LoVo (cell line): ENCODE results near the gene CALM1.

Experiments used
- DNase-seq: peaks from one replicate; pipeline ENCODE4 v3.0.0-alpha.2; 2016; ENCODE audit warnings: low spot score

CALM1 gene

DNA sequence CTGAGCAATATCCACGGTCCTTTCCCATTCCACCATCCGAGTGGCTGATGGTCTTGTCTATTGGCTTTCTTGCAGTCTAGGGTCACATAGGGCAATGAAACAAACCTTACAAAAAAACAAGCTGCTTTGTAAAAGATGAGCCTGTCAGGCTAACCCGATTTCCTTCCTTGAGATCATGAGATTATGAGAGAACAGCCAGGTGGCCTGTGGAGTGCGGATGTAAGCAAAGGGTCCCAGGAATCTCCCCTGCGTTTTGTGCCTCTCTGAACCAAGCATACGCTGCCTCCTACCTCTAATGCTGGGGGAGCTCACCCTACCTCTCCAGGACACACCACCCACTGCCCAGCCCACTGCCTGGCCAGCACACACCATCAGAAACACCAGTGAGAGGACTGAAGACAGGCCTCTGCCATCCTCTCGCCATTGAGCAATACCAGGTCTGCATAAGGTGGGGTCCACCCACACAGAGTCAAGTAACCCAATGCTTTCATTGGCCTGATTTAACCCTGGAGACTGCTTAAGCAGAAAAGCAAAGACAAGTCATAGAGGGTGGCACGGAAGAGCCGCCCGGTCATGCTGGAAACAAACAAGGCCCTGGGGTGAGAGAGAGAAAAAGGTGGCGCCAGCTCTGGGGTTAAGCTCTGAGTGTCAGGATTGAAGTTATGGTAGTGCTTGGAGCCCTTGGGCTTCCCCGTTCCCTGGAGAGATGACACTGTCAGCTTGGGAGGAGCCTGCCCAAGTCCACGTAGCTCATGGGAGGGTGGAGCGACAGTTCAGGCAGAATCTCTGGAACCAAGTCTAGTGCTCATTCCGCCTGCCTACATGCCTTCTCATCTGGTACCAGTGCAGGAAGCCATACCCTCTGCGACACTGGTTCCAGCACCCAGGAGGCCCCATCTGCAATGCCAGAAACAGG lies 46.6 kb downstream of the CALM1 start:
- DNase-seq, result no peak

DNA sequence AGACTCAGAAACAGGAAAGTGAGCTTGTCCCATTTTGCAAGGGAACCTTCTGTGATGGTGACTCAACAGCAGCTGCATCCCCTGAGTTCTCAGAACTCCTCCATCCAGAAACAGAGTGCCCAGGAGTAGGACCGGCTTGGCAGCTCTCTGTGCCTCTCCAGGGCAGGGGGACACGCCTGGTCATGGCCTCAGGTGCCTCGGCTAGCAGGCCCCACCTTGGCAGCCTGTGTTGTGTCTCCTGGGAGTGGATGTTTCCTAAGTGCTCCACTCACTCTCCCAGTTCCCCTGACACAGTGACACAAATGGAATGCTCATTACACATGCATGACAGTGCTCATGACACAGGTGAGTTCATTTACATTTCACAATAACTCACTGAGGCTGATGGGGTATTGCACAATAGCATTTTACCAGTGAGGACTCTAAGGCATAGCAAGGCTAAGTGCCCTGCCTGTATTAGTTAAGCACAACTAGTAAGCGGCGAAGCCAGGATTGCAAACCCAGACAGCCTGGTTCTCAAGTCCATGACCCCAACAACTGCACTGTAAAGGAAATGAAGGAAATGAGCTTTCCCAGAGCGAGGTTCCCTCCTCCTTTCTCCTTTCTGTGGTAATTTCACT lies 47.4 kb downstream of the CALM1 start:
- no peak for DNase-seq

DNA sequence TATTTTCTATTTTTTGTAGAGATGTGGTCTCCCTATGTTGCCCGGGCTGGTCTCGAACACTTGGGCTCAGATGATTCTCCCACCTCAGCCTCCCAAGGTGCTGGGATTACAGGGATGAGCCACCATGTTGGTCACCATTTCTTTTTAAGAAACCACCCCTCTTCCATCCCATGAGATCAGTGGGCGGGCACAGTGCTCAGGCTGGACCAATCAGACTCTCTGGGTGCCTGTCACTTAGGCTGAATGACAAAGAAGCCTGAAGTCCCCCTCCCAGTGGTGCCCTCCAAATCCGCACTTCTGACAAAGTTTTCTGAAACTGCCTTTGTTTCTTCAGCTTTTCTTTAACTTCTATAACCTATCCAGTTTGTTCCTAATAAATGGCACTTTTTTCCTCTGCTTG lies 48.2 kb downstream of the CALM1 start:
- DNase-seq, result no peak

DNA sequence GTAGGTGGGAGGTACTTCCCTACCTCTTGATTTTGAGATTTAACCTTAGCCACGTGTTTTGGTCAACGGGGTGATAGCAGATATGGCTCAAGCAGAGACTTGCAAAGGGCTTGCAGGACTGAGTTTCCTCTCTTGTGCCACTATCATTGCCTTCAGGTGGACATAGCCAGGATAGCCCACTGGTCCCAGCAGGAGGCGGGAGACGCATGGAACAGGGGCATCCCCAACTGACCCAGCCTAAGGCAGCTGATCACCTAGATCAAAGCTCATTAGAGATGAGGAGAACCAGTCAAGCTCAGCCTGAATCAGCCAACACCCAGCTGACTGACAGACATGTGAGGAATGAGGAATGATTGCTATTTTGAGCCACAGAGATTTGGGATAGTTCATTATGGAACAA lies 49.6 kb downstream of the CALM1 start:
- no peak for DNase-seq

DNA sequence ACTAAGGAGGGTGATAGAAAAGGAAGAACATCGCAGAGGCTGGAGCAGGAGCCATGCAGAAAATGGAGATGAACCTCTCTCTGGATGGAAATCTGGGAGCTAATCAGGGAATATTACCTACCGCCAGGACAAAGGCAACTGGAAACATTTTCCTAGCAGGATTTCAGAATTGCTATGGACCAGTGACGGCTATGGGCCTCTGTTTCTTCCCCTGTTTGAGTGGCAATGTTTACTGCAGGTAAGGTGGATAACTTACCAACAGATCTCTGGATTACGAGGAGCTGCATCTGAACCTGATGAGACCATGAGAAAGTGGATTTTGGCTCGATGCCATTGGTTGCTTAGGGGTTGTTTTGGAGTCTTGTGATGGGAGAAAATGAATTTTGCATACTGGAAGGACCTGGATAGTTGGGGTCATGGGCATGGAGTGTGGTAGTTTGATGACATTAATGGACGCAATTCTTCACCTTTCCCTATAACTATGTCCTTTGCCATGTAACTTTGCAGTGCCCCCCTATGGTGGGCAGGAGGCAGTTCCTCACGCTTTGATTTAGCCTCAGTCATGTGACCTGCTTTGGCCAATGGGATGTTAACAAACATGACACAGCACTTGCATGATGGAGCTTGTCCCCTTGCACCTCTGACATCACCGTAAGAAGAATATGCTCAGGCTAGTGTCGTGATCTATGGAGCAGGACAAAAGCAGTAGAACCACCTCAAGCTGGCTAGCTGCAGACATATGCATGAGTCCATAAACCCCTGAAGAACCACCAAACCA lies 51.1 kb downstream of the CALM1 start:
- DNase-seq, result no peak

DNA sequence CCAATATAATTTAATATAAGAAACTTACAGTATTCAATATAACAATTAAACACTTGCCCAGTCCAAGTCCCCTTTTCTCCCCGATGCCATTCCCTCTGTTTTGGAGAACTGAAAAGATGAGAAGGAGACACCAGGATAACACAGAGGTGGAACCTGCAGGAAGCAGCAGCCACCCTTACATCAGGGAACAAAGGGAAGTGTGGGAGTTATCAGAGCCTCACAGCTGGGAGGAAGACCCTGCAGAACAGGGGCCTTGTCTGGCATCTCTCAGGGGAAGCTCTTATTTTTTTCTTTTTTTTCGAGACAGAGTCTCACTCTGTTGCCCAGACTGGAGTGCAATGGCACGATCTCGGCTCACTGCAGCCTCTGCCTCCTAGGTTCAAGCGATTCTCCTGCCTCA lies 52.6 kb downstream of the CALM1 start:
- DNase-seq, result no peak

DNA sequence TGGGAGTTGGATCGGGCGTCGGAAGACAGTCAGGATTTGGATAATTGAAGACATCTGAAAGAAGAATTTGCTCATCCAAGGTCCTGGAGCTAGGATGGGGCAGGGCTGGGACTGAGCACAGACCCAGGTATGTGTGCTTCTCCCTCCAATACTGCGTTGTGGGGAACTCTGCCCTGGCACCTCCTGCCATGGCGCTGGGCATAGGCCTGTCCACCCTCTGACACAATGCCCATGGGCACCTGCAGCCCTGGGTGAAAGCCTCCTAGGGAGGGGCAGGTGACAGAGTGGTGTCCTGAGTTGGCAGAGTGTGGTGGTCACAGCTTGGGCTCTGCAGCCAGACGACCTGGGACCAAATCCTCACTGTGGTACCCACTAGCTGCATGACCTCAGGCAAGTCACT lies 53.3 kb downstream of the CALM1 start:
- DNase-seq, result no peak

DNA sequence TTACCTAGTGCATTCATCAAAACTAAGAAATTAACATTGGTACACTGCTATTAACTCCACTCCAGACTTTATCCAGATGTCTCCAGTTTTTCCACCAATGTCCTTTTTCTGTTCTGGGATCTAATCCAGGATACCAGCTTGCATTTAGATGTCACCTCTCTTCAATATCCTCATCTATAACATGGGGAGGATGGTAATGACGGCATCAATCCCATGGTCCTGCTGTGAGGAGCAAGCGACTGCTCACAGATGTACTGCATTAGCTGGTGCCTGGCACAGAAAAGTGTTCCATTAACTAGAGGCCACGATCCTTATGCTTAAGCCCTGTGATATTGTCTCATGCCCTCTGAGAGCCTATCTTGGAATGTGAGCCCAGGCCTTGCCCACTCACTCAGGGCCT lies 53.8 kb downstream of the CALM1 start:
- no peak for DNase-seq

DNA sequence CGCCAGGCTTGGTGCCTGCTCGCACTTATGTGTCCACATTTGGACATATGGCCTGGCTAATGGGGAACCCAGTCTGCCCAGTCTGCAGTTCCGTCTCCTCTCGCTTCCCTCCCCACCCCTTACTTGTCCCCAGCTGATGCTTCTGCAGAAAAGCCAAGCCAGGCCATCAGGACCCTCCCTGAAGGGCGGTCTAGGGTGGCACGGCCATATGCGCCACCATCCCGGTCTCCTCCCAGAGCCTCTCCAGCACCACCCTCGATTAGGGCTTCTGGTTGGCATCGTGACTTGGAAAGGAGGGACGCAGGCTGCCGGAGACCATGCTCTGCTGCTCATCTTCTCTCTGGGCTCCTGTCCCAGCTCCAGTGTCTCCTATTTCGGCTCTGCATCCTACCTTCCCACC lies 54.6 kb downstream of the CALM1 start:
- no peak for DNase-seq

DNA sequence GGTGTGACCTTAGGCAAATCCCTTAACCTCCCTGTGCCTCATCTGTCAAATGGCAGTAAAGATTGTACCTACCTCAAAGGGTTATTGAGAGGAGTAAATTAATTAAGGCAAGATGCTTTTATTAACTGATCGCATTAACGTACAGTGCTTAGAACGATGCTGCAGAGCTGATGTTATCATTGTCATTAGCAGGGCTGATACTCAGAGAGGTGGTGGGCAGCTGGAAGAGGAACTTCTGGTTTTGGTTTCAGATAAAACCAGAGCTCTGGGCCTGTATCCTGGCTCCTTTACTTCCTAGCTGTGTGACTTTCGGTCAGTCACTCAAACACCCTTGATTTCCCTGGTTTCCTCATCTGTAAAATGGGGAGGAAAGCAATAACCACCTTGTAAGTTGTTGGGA lies 55.1 kb downstream of the CALM1 start:
- DNase-seq, result no peak

DNA sequence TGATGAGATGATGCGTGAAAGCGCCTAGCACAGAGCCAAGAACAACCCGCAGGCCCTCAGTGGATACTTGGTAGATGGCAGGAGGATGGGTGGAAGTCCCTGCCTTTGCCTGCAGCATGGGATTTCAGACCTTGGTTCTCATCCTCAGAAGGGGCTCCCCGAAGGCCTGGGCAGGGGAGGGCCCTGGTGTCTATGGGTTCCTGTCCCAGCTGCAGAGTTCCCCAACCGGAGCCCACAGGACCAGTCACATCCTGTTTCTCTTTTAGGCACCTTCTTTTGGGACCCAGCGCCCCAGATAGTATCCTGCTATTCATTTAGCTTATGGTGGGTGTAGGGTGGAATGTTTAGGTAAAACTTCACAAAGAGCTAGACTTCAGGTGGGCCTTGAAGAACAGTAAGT lies 55.5 kb downstream of the CALM1 start:
- no peak for DNase-seq

DNA sequence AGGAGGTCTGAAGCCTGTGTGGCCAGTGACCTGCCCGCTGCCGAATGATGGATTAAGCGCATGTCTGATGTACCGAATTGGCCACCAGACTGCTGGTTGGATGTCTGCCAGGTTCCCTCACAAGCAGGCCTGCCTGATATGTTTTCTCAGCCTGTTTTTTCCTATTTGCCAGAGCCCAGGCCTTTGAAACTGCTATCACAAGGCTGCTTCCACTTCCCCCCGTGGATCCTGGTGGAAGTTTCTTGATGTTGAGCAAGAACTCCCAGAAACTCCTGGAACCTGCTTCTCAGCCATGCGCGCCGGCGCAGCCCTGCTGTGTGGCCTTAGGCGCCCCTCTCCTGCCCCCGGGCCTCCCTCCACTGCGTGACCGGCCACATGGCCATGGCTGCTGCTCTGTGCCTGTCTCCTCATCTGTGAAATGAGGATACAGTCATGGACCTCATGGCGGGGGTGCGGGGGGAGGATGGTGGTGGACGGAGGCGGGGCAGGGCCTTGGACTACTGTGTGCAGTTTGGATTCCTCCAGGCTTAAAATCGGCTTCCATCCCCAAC lies 56.6 kb downstream of the CALM1 start:
- no peak for DNase-seq

DNA sequence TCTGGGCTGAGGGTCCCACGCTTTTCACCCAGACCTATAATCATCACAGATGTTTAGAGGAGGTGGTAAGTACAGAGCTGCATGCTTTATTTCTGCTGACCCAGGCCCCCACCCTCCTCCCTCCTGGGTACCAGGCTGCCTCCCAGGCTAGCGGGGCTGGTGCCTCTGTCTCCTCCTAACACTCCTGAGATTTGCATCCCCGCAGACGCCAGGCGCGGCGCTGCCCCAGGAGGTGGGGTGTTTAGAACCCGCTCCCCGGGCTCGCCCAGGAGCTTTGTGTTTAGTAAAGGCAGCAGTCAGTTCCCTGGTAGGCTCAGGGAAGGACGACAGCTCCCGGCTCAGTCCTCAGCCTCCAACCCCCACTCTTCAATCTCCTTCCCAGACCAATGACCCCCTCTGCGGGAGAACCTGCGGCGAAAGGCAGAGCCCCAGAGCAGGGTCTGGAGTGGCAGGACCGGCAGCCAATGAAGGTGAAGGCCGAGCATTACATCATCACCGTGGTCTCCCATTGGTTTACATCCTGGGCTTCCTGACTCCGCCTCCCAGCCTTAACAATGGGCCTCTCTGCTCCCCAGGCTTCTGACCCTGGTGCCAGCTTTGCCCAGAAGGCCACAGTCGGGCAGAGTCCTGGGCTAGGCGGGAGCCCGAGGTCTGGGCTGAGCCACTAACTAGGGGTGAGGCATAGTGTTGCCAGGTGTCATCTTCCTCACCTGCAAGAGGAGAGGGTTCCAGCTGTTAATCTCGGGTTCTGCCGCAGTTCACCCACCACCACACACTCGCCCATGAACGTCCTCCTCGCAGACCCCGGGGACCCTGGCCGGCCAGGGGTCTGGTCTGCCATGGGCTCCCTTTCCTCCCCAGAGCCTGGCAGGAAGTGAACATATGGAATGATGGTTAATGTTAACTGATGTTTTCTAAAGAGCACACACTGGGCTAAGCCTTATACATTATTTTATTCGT lies 57.5 kb downstream of the CALM1 start:
- peak; percentile 16 for DNase-seq

DNA sequence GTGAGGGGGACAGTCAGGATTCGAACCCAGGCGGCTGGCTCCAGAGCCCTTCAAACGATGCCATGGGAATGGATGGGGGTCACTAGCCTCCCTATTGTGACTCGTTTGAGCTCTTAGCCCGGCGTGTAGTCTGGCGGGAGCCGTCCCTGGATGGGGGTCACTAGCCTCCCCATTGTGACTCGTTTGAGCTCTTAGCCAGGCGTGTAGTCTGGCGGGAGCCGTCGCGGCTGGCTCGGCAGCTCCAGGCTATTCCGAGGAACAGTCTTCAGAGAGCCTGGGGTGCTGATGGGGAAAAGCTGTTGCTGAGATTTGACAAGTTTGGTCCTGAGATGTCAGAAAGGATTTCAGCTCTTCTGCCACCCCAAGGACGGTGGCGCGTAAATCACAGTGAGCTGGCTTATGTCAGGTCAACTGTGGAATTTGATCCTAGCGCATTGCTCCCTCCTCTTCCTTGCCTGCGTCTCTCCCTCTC lies 58.3 kb downstream of the CALM1 start:
- no peak for DNase-seq

DNA sequence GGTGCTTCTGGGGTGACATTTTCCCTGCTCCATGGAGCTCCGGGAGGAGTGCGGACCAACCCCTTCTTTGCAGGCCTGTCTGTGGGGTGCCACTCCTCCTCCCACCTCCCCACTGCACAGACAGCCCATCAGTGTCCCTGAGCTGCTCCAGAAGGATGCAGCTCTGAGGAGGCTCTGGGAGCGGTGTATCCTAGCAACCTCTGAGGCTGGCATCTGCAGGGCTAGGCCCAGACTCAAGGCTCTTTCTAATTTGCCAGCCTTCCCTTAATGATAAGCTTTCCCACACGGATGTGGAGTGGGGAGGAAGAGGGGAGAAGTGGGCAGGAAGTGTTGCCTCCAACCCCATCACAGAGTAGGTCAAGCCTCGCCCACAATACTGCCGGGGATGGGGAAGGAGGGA lies 59.7 kb downstream of the CALM1 start:
- DNase-seq, result no peak

DNA sequence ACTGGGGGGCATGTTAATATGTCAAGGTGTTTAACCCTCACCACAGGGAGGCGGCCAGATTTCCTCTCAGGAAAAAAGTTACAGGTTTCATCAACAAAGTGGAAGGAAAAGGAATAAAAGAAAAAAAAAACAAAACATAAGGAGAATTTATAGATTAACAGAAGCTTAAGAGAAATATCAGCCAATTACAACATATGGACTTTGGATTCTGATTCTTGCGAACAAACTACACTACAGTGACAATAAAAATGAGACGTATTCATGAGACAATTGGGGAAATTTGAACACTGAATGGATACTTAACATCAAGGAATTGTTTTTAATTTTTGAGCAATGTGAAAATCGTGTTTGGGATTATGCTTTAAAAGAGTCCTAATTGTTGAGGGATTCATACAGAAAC lies 60.4 kb downstream of the CALM1 start:
- DNase-seq, result no peak
